Astrocyte of the spinal cord (primary cell): ENCODE measurements around the gene CSNK2A1.

Experiments
- DNase-seq: peaks from one replicate; pipeline ENCODE4 v3.0.0; 2011; ENCODE audit warnings: low read depth, low spot score
- H3K4me3 ChIP-seq: 2 replicates; pipeline ENCODE4 v1.5.1; 2011; ENCODE audit warnings: low read depth, mild to moderate bottlenecking, low read length, moderate library complexity
- in situ Hi-C: cut with HindIII; loops from 2 replicates; pipeline ENCODE4 v1.10.0; 2017; ENCODE audit warnings: low sequenced_read_pairs
- TF ChIP-seq, protein P1 (sequence below): IDR thresholded peaks from 2 replicates; pipeline ENCODE4 v1.5.1; 2012; ENCODE audit warnings: low read depth, mild to moderate bottlenecking, low read length, inconsistent platforms

The CSNK2A1 gene

DNA sequence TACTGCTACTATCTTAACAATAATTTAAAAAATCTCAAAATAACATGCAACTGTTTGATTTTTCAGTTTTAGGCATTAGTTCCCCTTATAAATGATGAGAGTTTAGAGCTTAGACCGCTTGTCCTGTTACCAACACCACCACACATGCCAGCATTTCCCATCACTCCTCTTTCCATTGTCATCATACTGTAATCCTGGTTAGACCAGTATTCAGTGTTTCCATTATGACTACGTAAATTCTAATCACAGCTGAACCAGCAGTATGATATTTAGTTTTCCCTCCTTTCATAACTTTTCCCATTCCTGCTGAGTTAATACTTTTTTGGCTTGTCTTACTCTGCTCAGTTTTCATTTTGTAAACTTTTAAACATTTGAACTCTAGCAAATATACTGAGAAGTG lies 69.0 kb downstream of the CSNK2A1 start:
- no peak overlapping the region for H3K4me3 ChIP-seq
- TF ChIP-seq, protein P1, sequence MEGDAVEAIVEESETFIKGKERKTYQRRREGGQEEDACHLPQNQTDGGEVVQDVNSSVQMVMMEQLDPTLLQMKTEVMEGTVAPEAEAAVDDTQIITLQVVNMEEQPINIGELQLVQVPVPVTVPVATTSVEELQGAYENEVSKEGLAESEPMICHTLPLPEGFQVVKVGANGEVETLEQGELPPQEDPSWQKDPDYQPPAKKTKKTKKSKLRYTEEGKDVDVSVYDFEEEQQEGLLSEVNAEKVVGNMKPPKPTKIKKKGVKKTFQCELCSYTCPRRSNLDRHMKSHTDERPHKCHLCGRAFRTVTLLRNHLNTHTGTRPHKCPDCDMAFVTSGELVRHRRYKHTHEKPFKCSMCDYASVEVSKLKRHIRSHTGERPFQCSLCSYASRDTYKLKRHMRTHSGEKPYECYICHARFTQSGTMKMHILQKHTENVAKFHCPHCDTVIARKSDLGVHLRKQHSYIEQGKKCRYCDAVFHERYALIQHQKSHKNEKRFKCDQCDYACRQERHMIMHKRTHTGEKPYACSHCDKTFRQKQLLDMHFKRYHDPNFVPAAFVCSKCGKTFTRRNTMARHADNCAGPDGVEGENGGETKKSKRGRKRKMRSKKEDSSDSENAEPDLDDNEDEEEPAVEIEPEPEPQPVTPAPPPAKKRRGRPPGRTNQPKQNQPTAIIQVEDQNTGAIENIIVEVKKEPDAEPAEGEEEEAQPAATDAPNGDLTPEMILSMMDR = no peak
- in situ Hi-C loops = no loop called here
- DNase-seq = no peak

DNA sequence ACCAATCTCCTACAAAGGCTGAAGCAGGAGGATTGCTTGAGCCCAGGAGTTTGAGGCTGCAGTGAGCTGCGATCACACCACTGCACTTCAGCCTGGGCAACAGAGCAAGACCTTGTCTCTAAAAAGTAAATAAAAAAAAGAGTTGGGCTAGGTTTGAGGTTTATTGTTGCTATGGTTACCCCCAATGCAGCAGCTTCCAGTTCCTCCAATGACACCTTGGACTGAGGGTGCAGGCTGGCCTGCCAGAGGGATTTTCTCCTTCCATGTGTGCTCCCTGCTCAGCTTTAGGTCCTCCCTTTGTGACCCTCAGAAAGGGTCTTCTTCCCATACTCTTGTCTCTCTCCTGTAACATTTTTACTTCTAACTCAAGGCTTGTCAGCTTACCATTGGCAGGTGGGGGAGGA lies 70.7 kb downstream of the CSNK2A1 start:
- in situ Hi-C loops = no loop called here
- TF ChIP-seq, protein P1 = no peak
- no peak for DNase-seq
- no peak overlapping the region for H3K4me3 ChIP-seq

DNA sequence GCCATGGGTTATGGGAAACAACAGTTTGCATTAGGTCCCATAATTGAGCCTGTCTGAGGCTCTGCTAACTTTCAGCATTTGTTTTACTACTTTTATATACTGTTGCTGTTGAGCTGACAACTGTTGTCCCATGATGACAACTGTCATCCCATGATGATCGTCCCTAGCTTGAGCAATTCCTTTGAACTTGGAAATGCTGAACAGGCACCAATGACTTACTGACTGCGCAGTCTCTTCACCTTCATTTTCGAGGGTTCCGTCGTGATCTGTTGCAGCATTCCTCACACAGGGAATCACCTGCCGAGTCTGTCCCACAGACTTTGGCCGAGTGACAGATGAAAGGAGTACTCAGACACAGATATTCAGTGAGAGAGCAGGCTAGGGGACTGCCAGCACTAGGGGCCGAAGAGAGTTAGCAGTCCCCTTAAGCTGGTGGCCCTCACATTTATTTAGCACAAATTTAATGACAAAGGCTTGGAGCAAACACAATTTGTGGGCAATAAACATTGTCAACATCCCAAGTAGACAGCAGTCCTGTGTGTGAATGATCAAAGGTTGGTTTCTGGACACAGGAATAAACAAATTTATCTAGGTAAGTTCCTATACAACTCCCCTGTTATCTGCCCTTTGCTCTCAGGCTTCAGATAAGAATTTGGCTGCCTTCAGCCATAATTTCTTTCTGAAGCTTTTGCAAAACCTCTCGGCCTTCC lies 71.3 kb downstream of the CSNK2A1 start:
- DNase-seq = no peak
- TF ChIP-seq, protein P1 = no peak
- in situ Hi-C loops = no loop called here
- H3K4me3 ChIP-seq = no peak overlapping the region

DNA sequence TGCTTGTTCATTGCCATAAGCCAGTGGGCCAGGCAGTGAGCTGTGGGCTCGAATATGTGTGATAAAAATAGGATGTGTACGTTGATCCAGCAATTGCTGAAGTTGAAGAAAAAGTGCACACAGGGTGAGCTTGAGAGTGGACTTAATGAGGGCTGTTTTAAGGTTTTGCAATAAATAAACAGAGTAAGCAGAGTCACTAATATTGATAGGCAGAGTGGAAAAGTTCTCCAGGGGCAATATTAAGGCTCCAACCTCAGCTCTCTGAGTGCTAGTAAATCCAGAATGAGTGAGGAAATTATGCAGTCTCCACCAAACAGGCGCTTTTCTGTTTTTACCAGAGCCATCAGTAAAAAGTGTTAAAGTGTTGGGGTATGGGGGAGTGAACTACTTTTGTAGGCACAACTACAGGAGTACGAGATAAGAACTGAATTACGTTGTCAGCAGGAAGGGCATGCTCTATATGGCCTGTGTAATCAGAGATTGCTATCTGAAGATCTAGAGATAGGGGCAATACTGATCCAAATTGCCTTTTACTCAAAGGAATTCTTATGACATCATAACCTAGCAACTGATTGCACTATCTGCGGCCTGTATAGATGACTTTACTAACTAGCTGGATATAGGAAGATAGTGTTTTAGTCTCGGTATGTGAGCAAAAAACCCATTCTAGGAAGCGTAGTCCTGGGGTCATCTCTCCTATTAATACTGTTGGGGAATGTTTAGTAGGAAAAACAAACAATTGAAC lies 73.7 kb downstream of the CSNK2A1 start:
- TF ChIP-seq, protein P1 = no peak
- in situ Hi-C loops = no loop called here
- no peak overlapping the region for H3K4me3 ChIP-seq
- DNase-seq = no peak

DNA sequence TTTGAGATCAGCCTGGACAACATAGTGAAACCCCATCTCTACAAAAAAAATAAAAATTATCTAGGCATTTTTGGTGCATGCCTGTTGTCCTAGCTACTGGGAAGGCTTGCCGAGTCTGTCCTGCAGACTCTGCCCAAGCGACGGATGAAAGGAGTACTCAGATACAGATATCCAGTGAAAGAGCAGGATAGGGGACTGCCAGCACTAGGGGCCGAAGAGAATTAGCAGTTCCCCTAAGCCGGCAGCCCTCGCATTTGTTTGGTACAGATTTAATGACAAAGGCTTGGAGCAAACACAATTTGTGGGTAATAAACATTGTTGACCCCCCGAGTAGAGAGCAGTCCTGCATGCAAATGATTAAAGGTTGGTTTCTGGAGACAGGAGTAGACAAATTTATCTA lies 75.8 kb downstream of the CSNK2A1 start:
- no peak overlapping the region for H3K4me3 ChIP-seq
- TF ChIP-seq, protein P1 = no peak
- in situ Hi-C loops = no loop called here
- DNase-seq = no peak

DNA sequence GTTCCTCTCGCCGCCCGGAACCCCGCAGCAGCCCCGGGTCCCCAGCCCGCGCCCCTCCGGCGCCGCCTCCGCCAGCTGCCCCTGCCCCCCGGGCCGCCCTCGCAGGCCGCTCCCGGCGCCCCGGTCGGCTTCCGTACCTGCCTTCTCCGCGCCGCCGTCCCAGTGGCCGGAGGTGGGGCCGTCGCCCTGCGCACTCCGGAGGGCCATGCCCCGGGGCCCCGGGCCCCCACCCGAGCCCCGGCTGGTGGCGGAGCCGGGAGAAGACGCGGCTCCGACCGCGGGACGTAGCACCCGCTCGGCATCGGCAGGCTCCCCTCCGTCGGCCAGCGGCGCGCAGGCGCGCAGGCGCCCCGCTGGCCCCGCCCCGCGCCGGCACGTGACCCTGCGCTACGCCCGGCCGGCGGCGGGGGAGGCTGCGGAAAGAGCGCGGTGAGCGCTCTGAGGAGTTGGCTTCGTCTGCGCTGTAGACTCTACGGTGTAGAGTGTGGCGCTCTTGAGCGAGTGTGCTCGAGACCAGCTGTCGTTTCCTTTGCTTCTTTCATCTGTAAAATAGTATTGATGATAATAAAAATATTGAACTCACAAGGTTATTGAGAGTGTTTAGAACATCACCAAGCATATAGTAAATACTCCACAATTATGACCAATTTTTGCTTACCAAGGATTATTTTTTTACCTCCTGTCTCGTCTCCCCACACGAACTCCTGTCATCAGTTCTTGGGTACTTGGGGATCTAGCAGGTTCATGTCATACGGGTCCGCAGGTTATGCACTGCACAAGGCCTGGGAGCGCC lies 81.2 kb downstream of the CSNK2A1 start, which contains the start of gene TBC1D20:
TBC1D20 (minus strand) TSS at position 335 of the 793 bp plus-strand sequence; CDS start at position 207, 128 bp downstream.
- DNase-seq = peak; percentile 84
- peak within 1 kb of the TSS; percentile 84 for H3K4me3 ChIP-seq
- TF ChIP-seq, protein P1 = peak; percentile 14
- in situ Hi-C loops = no loop called here
